HG03442 (cell line): ENCODE results near the gene ANXA2R.
"Not testable (repeated sequence)": the region's sequence is repeated elsewhere in the genome, so short reads cannot be mapped to it uniquely, and the experiment has no call there.

Source experiments
- ATAC-seq: cut with Tn5 transposase; IDR thresholded peaks from one replicate; pipeline ENCODE4 v1.9.1; 2021; ENCODE audit warnings: mild to moderate bottlenecking, moderate library complexity; ENCODE audit not compliant: unreplicated experiment

Gene ANXA2R, protein sequence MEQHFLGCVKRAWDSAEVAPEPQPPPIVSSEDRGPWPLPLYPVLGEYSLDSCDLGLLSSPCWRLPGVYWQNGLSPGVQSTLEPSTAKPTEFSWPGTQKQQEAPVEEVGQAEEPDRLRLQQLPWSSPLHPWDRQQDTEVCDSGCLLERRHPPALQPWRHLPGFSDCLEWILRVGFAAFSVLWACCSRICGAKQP

DNA sequence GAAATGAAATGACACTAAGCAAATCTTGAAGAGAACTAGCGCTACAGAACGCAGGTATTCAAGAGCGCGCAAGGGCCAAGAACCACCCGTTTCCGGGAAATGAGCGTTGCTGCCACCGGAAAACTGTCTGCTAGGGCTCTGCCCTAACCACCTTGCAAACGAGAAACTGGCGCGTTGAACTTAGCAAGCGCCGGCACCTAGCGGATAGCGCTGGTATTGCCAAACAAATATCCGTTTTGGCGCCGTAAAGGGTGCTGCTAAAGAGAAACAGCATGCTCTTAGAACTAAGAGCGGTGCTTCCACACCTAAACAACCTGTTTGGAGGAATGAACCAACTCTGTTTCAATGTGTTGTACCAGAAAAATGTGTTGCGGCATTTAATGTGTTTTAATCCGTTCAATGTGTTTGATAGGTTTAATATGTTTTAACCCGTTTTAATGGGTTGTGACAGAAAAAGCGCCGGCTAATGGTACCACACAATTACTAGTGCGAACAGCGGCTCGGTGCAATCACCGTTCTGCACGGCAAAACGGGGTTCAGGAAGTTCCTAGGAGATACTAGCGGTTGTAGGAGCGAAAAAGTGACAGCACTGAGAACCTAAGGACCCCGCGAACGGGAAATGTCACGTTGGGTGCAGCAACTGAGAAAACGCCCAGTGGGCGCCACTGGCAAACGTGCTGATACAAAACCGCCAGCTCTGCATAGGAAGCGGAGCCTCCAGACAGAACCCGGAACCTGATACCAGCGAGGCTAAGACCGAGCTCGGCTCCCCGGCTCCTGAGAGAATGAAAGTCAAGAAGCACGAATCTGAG is at the start of gene ANXA2R:
TSS of gene ANXA2R (minus strand) at position 33 of the 812 bp plus-strand sequence. CDS start 273 bp downstream, outside the sequence.
- peak; percentile 45 for ATAC-seq

DNA sequence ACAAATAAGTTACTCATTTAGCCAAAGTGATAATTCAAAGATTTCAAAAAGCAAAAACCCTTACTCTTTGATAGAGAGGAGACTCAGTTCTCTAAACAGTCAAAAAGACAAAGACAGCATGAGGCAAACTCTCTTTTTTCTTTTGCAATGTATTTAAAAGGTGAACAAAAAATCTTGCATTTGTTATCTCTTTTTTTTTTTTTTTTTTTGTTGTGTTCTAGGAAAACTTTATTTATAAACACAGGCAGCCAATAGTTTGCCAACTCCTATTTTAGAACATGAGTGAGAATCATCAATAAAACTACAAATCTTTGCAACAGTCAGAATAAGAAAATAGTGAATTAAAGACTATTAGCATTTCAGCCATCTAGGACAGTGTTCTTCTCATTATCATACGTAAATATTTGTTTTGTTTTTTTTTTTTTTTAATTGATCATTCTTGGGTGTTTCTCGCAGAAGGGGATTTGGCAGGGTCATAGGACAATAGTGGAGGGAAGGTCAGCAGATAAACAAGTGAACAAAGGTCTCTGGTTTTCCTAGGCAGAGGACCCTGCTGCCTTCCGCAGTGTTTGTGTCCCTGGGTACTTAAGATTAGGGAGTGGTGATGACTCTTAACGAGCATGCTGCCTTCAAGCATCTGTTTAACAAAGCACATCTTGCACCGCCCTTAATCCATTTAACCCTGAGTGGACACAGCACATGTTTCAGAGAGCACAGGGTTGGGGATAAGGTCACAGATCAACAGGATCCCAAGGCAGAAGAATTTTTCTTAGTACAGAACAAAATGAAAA is 46.2 kb upstream of the ANXA2R start:
- ATAC-seq, result not testable (repeated sequence)

DNA sequence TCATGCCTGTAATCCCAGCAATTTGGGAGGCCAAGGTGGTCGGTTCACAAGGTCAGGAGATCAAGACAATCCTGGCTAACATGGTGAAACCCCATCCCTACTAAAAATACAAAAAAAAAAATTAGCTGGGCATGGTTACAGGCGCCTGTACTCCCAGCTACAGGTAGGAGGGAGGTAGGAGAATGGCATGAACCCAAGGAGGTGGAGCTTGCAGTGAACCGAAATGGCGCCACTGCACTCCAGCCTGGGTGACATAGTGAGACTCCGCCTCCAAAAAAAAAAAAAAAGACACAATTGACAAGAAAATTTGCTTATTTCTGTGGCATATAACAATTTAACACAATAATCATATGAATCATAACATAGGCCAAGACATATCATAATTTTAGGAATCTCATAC is 45.3 kb upstream of the ANXA2R start:
- no peak for ATAC-seq

DNA sequence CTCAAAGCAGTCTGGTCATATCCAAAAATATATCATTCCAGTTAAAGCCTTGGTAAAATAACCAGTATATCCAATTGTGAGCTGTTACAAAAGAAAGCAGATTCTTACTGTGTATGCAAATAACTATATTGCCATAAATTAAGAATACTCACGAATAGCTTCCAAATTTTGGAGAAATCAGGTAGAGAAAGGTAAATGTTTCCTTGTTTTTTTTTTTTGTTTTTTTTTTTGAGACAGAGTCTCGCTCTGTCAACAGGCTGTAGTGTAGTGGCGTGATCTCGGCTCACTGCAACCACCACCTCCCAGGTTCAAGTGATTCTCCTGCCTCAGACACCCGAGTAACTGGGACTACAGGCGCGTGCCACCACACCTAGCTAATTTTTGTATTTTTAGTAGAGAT is 44.3 kb upstream of the ANXA2R start:
- not testable (repeated sequence) for ATAC-seq

DNA sequence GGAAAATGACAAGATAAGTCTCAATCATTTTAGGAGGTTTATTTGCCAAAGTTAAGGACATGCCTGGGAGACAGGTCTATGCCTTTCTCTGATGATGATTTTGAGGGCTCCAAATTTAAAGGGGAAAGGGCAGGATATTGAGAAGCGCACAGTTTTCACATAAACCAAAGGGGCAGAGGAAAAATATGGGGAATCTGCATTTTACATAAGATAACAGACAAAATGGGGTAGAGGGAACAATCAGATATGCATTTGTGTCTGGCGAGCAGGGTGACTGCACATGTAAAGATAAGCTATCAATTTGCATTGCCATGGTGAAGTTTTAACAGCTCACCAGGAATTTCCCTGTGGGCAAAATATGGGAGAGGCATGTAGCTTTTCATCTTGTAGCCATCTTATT is 41.2 kb upstream of the ANXA2R start:
- ATAC-seq, result not testable (repeated sequence)

DNA sequence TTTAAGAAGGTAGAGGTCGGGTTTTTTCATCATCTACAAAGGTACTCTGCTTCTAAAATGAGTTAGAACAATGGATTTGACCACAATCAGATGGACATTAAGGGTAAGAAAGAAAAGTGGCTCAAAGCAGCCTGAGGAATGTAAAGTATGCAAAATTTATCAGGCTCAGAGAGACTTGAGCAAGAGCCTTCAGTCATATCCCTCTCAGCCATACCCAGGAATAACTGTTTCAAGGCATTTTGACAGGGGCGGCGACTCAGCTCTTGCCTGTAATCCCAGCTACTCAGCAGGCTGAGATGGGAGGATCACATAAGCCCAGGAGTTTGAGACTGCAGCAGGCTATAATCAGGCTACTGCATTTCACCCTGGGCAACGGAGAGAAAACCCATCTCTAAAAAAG is 38.8 kb upstream of the ANXA2R start:
- no peak for ATAC-seq

DNA sequence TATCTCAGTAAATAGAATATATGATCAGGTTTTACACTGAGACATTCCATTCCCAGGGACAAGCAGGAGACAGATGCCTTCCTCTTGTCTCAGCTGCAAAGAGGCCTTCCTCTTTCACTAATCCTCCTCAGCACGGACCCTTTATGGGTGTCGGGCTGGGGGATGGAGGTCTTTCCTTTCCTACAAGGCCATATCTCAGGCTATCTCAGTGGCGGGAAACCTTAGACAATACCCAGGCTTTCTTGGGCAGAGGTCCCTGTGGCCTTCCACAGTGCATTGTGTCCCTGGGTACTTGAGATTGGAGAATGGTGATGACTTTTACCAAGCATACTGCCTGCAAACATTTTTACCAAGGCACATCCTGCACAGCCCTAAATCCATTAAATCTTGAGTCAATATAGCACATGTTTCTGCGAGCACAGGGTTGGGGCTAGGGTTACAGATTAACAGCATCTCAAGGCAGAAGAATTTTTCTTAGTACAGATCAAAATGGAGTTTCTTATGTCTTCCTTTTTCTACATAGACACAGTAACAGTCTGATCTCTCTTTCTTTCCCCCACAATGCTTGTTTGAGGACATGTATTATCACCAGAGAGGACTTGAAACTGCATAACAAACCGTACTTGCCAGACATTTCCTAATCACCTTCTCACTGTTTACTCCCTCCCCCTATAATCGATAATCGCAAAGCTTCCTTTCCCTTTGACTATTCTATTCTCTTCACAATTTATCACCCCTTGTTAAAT is 37.5 kb upstream of the ANXA2R start:
- not testable (repeated sequence) for ATAC-seq

DNA sequence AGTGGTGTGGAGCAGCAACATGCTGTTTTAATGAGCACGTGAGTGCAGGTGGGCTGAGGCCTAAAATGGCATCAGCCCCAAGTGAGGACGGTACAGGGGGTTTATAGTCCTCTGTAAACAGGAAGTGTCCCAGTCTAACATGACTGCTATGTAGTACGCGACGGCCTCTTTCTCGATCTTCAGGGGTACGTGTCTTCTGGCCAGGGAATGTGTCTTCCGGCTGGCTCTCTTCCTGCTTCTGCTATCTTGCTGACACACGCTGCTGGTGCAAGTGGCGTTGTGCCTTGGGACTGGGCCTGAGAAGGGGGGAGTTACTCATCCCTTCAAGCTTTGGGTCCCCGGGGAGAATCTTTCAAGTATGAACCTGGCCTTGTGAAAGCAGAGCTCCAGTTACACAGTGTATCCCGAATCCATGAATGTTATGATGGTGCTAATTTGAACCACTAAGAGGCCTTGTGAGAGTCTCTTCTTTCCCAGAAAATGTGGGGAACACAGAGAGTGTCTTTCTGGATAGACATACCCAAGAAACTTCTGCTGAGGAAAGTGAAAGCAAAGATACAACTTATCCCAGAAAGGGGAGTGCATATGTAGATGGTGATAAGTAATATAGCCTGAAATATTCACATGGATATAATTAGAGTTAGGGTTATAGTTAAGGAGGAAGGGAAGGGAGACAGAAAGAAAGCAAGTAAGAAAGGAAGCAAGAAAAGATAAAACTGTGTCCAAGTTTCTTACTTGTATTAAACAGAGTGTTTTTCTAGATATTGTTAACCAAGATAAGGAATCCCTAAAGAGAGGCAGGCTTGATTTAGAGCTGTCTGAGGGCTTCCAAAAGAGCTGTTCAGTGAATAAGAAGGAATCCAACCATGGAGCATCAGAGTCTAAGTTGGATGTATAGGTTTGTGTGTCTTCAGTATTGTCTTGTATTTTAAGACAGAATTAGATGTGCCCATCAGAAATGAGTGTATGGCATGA is 35.5 kb upstream of the ANXA2R start:
- no peak for ATAC-seq

DNA sequence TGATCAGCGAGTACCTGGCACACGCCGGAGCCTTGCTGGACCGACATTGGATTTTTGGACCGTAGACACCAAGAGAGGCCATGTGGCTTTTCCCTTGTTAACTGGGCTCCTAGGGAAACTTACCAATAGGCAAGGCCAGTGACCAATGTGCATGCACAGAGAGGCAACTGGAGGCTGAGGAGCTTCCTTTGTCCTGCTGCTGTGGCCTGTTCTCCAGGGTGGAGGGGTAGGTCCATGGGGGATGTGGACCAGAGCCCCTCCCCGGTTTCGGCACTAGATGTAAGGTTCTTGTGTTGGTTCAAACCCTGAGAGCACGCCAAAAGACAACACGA is 34.8 kb upstream of the ANXA2R start:
- ATAC-seq, result no peak

DNA sequence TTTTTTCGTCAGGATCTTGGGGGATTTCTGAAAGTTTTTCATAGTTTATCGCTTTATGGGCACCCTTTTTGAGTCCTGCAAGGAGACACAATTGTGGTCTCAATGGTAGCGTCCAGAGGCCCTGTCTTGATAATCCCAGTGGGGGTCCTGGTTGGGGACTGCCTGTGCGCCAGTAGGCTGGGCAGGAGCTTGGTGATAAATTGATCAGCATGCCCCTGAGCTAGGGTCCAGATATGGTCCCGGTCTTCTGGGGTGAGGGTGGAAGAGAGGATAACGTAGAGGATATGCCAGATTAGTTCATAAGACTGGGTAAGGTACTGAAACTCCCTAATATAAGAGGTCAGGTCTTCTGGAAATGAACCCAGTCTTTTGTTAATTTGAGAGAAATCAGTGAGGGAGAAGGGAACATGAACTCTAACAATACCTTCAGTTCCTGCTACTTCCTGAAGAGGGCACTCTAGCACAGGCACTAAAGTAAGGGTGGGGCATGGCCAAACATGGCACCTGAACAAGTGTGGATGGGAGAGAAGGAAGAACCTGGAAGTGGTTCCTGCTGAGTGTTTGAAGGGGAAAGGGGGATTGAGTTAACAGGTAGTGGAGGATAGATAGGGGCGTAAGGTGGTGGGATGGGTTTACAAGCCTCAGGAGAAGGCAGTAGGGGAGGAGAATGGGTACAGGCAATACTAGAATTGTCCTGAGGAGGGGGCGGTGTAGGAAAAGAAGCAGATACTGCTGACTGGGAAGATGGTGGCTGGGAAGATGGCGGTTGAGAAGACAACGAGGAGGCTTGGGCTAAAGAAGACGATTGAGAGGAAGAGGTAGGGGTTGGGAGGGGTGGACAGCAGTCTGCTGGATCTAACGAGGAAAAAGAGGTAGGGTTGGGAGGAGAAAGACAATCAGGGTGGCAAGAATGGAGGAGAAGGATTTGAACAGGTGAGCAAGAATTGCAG is 33.8 kb upstream of the ANXA2R start:
- ATAC-seq, result no peak

DNA sequence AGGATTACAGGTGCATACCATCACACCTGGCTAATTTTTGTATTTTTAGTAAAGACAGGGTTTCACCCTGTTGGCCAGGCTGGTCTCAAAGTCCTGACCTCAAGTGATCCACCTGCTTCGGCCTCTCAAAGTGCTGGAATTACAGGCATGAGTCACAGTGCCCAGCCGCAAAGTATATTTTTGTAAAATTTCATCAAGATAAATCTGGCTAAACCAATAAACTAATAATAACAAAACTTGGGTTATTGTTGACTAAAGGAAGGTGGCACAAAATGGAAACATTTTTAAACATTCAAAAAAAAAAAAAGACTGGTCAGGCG is 29.2 kb upstream of the ANXA2R start:
- ATAC-seq, result not testable (repeated sequence)

DNA sequence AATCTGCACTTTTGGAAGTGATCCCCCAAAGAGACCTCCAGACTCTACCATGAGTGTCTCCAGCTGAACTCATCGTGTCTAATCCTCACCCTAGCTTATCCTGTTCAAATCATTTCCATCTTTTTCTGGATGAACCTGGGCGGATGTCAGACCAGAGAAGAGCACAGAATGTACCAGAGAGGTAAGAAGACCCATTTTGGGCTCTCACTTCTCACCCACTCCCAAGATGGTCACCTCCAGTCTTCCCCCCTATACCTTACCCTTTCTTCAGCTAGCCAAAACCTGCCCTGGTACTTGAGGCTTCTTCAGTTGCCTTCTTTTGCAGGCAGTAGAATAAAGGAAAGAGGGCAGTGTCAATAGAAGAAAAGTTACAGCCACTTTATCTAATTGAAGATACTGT is 27.9 kb upstream of the ANXA2R start:
- ATAC-seq, result no peak

DNA sequence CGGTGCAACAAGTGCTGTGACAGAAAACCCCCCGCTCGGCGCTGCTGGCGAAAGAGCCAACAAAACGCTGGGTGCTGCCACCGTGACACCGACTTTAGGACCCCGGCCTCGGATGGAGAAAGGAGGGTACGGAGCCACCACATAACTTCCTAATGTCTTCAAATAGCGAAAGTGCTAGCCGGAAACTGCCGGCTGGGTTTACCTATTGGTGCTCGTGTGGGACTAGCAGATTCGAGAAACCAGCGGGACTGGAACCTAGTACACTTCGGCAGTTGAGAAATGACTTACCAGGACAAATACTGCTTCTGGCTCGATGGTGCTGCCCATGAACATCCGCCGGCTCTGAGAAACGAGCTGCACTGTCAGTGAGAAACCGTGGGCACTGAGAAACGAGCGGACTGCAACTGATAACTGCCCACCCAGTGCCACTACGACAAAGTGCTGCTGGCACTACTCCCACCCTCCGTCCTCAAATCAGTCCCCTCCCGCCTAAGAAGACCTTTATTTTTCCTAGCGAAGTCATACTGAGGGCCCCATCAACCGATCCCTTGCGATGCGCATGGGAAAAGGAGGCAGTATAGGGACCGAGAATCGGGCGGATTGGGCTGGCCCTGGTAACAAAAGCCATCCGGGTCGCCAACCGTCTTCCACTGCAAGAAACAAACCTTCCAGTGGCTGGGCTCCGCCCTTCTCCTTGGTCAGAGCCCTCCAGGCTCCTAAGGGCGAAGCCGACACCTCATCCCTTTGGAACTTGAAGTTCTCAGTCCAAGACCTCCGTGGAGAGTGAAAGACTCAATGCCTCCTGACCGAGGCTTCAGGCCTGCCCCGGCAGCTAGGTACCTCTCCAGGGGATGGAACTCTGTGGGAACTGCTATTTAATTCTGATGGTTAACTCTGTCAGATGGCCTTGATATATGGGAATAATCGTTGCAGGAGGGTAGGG is 27.0 kb upstream of the ANXA2R start:
- ATAC-seq, result peak; percentile 35

DNA sequence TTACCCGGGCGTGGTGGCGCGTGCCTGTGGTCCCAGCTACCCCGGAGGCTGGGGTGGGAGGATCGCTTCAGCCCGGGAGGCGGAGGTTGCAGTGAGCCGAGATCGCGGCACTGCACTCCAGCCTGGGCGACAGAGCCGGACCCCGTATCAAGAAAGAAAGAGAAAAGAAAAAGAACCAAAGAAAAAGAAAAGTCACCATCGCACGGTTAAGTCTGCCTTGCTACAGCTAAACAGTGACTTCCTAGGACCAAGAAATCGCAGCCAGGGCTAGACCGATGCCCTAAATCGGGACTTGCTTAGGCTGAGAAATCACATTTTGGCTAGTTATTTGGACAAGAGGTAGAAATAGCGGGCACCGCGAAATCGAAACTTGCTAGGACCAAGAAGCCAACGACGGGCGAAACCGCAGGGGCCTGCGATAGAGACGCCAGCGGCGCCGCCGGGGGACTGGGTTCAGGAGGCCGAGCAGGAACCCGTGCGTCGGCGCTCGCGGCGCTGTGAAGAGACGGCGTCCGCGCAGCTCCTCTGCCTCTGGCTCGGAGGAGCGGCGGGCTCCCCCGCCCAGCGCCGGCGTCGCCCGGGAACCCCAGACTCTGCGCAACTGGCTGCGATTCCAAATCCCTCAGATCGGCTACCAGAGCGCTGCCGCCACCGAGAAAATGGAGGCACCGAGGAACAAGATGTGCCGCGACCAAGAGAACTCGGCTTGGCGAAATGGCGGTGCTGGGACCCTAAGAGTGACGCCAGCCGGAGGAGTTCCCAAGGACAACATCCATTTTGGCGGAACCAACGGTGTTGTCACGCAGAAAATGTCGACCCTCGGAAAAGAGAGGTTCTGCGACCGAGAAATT is 26.1 kb upstream of the ANXA2R start:
- ATAC-seq, result peak; percentile 18

DNA sequence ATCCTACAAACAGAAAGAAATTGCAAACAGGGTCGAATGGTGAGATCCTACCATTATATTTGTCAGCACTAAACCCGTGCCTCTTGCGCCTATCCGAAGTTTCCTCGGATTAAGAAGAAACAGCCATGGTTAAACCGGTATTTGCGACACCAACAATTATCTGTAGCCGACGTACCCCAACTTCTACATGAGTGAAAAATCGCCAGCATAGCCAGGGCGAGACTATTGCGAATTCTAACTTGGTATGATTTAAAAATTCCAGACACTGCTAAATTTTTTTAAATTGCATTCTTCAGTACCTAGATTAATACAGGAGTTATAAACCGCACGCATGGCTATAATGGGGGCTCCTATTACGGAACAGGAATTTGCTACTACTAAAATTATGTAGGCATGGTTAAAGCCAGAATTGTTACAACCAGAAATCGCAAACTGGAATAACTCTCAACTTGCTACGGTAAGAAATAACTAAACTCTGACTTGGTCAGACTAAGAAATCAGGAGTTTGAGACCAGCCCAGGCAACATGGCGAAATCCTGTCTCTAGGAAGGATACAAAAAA is 25.3 kb upstream of the ANXA2R start:
- no peak for ATAC-seq

DNA sequence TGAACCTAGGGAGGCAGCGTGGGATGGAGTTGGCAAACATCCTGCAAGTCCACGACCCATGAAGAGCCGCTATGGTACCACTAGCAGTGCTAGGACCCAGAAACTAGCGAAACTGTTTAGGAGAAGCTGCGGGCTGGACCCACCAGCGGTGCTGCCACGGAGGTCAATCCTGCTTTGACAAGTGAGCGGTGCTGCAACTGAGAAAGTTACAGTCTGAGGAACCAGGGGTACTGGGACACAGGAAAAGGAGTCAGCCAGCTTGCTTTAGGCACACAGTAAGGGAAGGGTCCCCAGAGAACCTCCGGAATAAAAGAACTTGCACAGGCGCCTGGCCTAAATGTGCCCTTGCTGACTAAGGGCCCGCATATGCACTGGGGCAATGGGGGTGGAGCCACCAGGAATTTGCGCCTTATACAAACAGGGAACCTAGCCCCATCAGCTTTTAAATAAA is 23.6 kb upstream of the ANXA2R start:
- ATAC-seq, result no peak
